Loucy (cell line): ENCODE results near the gene TRAF6.

Source experiments
- H2AFZ ChIP-seq: fragments of 200-600 bp; sonication (generic); 2 replicates; pipeline ENCODE4 v1.6.0; 2016; ENCODE audit warnings: antibody characterized with exemption, mild to moderate bottlenecking, low read length, moderate library complexity
- H3F3A ChIP-seq: fragments of 200-600 bp; 2 replicates; pipeline ENCODE4 v1.6.0; 2016; ENCODE audit warnings: antibody characterized with exemption, low read depth, mild to moderate bottlenecking
- H3K27me3 ChIP-seq: fragments of 200-600 bp; sonication (generic); 2 replicates; pipeline ENCODE4 v1.6.1; 2014; ENCODE audit warnings: low read length, mild to moderate bottlenecking; ENCODE audit not compliant: insufficient read depth, poor library complexity, severe bottlenecking
- H3K36me3 ChIP-seq: fragments of 200-600 bp; sonication (generic); 2 replicates; pipeline ENCODE4 v1.6.1; 2016; ENCODE audit warnings: low read length; ENCODE audit not compliant: insufficient read depth
- H3K4me1 ChIP-seq: fragments of 200-600 bp; sonication (generic); 2 replicates; pipeline ENCODE4 v1.5.1; 2014; ENCODE audit warnings: low read length, mild to moderate bottlenecking; ENCODE audit not compliant: insufficient read depth, poor library complexity, severe bottlenecking
- H3K4me2 ChIP-seq: fragments of 200-600 bp; sonication (generic); 2 replicates; pipeline ENCODE4 v1.6.0; 2014; ENCODE audit warnings: antibody characterized with exemption, low read length, low read depth, mild to moderate bottlenecking; ENCODE audit not compliant: poor library complexity, severe bottlenecking
- H3K4me3 ChIP-seq: fragments of 200-600 bp; sonication (generic); 2 replicates; pipeline ENCODE4 v1.5.1; 2014; ENCODE audit warnings: low read length, mild to moderate bottlenecking, mixed read lengths; ENCODE audit not compliant: poor library complexity, severe bottlenecking
- H3K79me2 ChIP-seq: fragments of 200-600 bp; sonication (generic); 2 replicates; pipeline ENCODE4 v1.6.1; 2014; ENCODE audit warnings: low read length; ENCODE audit not compliant: insufficient read depth
- H3K9ac ChIP-seq: fragments of 200-600 bp; sonication (generic); 2 replicates; pipeline ENCODE4 v1.6.0; 2014; ENCODE audit warnings: mild to moderate bottlenecking, low read depth, low read length, moderate library complexity; ENCODE audit not compliant: poor library complexity, severe bottlenecking
- H3K9me2 ChIP-seq: fragments of 200-600 bp; sonication (generic); replicated peaks from 2 replicates; pipeline ENCODE4 v1.6.1; 2016; ENCODE audit warnings: low read depth, low read length, mixed read lengths
- H3K9me3 ChIP-seq: fragments of 200-600 bp; sonication (generic); 2 replicates; pipeline ENCODE4 v1.6.1; 2014; ENCODE audit warnings: mild to moderate bottlenecking, antibody characterized with exemption, low read length, low read depth; ENCODE audit not compliant: insufficient read depth
- H4K20me1 ChIP-seq: fragments of 200-600 bp; sonication (generic); 2 replicates; pipeline ENCODE4 v1.6.0; 2014; ENCODE audit warnings: antibody characterized with exemption, low read length, mild to moderate bottlenecking; ENCODE audit not compliant: insufficient read depth, poor library complexity, severe bottlenecking
- CTCF ChIP-seq: fragments of 200-600 bp; sonication (generic); conservative IDR thresholded peaks from 2 replicates; pipeline ENCODE4 v1.5.1; 2014; ENCODE audit warnings: mild to moderate bottlenecking, antibody characterized with exemption, low read length
- EZH2phosphoT487 ChIP-seq: fragments of 200-600 bp; IDR thresholded peaks from 2 replicates; pipeline ENCODE4 v1.6.1; 2018; ENCODE audit warnings: antibody characterized with exemption, mild to moderate bottlenecking, moderate library complexity, borderline replicate concordance

TRAF6 gene

GRCh38 chr11:36507824-36508489, 2.1 kb downstream of the TRAF6 start:
- H2AFZ ChIP-seq = no peak overlapping the region
- no peaks in the 10 kb centered on the region for H3K9me3 ChIP-seq
- H3K36me3 ChIP-seq = 0 out of 2 replicates have a peak, but pooled peaks cover 5% of the 10 kb centered on the region
- TF ChIP-seq EZH2phosphoT487 = no peak
- no peak for TF ChIP-seq CTCF
- H4K20me1 ChIP-seq = peaks cover 35% of the 10 kb centered on the region
- H3K9ac ChIP-seq = peak overlapping the region; percentile 81
- H3K4me1 ChIP-seq = peaks cover 56% of the 10 kb centered on the region
- no peaks in the 10 kb centered on the region for H3K27me3 ChIP-seq
- H3K9me2 ChIP-seq = no peaks in the 10 kb centered on the region
- H3K4me2 ChIP-seq = peak overlapping the region; percentile 79
- peak overlapping the region; percentile 80 for H3K4me3 ChIP-seq
- peaks cover 60% of the 10 kb centered on the region for H3K79me2 ChIP-seq
- H3F3A ChIP-seq = 0 out of 2 replicates have a peak, but pooled peaks cover 5% of the 10 kb centered on the region

GRCh38 chr11:36501236-36501635, 8.8 kb downstream of the TRAF6 start:
- Histone ChIP-seq H3K4me2 (peak overlapping the region; percentile 75), H4K20me1 (peaks cover 25% of the 10 kb centered on the region), H3K36me3 (peaks cover 32% of the 10 kb centered on the region), H2AFZ (no peak overlapping the region), H3K4me1 (peaks cover 72% of the 10 kb centered on the region), H3F3A (peaks cover 13% of the 10 kb centered on the region; the same call in 1 of the 2 replicates), H3K4me3 (no peak overlapping the region), H3K27me3 (no peaks in the 10 kb centered on the region), H3K9me2 (no peaks in the 10 kb centered on the region), H3K79me2 (peaks cover 62% of the 10 kb centered on the region), H3K9ac (peak overlapping the region; percentile 29), H3K9me3 (no peaks in the 10 kb centered on the region)
- TF ChIP-seq EZH2phosphoT487 (no peak), CTCF (no peak)

DNA sequence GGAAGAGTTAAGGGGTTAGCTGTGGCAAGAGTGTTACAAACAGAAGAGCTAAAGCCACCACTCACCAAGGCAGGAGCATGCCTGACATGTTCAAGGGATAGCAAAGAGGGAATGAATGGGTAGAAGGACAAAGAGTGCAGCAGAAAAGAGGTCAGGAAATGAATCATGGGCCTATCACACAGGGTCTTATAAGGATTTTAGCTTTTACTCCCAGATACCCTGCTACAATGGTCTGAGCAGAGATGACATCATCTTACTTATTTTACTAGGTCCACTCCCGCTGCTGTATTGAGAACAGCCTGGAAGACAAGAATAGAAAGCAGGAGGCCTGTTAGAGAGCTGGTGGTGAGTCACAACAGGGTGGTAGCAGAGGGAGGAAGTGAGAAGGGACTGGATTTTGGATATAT, 9.8 kb downstream of the TRAF6 start:
- H3K4me3 ChIP-seq = peak overlapping the region; percentile 58
- H3F3A ChIP-seq = peaks cover 13% of the 10 kb centered on the region; the same call in 1 of the 2 replicates
- H3K4me1 ChIP-seq = peaks cover 65% of the 10 kb centered on the region
- H3K4me2 ChIP-seq = peak overlapping the region; percentile 75
- no peaks in the 10 kb centered on the region for H3K27me3 ChIP-seq
- H3K36me3 ChIP-seq = peaks cover 41% of the 10 kb centered on the region
- no peaks in the 10 kb centered on the region for H3K9me3 ChIP-seq
- no peak overlapping the region for H2AFZ ChIP-seq
- no peaks in the 10 kb centered on the region for H3K9me2 ChIP-seq
- H3K9ac ChIP-seq = peak overlapping the region; percentile 51
- TF ChIP-seq EZH2phosphoT487 = no peak
- TF ChIP-seq CTCF = no peak
- peaks cover 19% of the 10 kb centered on the region for H4K20me1 ChIP-seq
- peaks cover 52% of the 10 kb centered on the region for H3K79me2 ChIP-seq
